HG03039 (cell line): ENCODE measurements around the gene DLX3.
"Not testable (repeated sequence)": the region's sequence is repeated elsewhere in the genome, so short reads cannot be mapped to it uniquely, and the experiment has no call there.

Source experiments
- ATAC-seq: cut with Tn5 transposase; IDR thresholded peaks from one replicate; pipeline ENCODE4 v1.9.1; 2021; ENCODE audit warnings: mild to moderate bottlenecking, moderate library complexity; ENCODE audit not compliant: unreplicated experiment

Gene DLX3

GRCh38 chr17:49995055-49995738, at the start of gene DLX3:
Gene DLX3 (minus strand): TSS chr17:49995224. CDS start chr17:49994998, 226 bp downstream.
- no peak for ATAC-seq

DNA sequence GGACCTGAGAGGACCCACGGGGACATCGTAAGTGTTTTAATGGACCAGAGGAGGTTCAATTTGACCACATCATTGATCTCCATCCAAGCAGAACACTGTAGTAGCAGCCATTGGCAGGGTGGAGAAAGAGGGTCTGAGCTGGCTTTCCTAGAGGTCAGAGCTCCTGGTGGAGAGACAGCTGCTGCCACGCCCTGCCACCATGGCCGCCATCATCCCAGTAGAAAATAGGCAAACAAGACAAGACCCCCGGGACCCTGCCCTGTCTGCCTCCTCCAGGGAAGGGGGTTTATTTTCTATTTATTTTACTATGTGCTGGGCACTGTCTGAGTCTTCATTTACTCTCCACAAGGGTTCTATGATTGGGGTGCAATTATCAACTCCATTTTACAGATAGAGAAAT, 49.5 kb upstream of the DLX3 start:
- no peak for ATAC-seq

DNA sequence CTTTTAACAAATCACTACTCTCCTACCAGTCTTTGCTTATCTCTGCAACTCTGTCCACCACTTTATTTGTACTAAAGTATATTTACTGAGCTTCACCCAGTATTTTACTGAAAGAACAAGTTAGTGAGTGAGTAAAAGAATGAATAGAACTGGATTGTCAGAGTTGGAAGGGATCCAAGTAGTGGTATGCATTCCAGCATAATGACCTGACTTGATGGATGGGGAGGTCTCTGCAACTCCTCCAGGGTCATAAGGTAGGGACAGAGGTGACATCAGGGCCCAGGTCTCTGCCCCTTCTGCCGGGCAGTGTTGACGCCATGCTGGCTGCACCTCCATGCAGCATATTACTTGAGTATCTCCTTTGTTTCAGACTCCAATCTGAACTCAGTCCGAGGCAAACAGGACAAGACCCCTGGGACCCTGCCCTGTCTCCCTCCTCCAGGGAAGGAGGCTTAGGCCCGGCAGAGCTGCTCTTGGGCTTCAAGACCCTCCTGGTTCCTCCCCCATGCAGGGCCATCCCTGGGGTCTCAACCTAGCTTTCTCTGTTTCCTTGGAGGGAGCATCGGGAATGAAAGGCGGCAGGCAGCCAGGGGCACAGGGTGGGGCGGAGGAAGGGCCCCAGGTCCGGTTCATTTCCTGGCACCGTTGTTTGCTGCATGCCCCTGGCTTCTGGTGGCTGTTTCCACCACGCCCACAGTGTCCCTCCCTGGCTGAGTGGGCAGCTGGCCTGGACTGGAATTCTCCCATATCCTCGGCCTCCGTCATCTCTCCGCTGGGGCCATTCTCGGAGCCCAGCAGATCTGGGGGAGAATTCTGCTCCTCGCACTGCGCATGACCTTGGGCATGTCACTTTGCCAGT, 48.5 kb upstream of the DLX3 start:
- no peak for ATAC-seq

GRCh38 chr17:50042211-50042610, 47.2 kb upstream of the DLX3 start:
- ATAC-seq: no peak

DNA sequence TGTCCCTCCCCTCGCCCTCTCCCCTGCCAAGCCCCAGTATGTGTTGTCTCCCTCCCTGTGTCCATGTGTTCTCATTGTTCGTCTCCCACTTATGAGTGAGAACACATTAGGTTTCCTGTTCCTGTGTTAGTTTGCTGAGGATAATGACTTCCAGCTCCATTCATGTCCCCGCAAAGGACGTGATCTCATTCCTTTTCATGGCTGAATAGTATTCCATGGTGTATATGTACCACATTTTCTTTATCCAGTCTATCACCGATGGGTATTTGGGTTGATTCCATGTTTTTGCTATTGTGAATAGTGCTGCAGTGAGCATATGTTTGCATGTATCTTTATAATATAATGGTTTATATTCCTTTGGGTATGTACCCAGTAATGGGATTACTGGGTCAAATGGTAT, 45.5 kb upstream of the DLX3 start:
- not testable (repeated sequence) for ATAC-seq

GRCh38 chr17:50039058-50039457, 44.0 kb upstream of the DLX3 start:
- ATAC-seq: no peak

GRCh38 chr17:50037321-50038107, 42.5 kb upstream of the DLX3 start:
- ATAC-seq: no peak

DNA sequence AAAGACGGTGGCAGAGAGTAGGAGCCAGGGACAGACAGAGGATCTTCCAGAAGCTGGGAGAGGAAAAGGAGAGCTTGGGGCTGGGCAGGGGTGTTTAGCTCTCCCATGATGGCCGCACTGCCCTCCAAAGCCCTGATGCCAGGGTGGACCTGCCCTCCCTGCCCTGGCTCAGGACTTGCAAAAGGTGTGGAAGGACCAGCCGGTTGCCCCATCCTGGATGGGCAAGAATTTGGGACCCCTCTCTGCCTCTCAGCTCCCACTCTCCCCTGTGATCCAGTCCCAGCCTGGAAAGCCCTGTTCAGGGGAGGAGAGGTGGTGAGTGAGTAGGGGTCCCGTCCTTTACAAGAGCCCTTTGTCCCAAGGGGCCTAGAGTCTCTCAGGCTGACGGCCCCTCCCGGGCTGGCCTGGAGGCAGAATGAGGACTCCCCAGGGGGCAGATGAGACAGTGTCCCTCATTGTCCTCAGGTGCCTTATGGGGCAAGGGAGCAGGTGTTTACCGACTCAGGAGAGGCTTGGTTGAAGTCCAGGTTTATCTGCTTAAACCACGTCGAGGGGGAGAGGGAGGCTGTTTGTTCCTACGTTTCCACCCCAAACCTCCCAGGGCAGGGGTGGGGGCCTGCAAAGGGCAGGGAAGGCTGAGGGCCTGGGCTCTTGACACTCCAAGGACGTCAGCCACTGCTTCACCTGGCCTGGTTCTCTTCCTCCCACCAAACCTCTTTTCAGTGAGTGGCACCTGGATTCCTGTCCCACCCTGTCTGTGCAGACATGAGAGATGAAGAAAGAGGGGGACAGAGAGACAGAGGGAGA, 41.6 kb upstream of the DLX3 start:
- no peak for ATAC-seq

GRCh38 chr17:50035945-50036344, 40.9 kb upstream of the DLX3 start:
- ATAC-seq: no peak

DNA sequence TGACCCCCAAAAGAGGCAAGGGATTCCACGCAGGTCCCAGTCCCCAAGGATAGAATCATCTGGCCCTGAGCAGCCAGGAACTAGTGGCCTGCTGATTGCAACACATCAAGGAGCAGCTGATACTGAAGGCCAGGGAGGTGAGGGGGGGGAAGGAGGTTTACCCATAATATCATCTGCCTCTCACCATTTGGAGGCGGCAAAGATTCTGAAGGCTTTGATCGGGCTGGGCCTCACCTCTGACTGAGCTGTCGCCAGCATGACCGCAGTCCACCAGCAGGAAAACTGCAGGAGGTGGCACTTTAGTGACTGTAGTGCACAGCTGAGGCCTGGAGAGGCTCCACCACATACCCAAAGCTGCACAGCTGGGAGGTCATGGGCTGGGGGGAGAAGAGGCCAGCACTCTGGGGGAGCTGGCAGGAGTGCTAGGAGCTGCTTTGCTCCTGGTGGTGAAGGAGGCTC, 40.4 kb upstream of the DLX3 start:
- ATAC-seq: no peak

DNA sequence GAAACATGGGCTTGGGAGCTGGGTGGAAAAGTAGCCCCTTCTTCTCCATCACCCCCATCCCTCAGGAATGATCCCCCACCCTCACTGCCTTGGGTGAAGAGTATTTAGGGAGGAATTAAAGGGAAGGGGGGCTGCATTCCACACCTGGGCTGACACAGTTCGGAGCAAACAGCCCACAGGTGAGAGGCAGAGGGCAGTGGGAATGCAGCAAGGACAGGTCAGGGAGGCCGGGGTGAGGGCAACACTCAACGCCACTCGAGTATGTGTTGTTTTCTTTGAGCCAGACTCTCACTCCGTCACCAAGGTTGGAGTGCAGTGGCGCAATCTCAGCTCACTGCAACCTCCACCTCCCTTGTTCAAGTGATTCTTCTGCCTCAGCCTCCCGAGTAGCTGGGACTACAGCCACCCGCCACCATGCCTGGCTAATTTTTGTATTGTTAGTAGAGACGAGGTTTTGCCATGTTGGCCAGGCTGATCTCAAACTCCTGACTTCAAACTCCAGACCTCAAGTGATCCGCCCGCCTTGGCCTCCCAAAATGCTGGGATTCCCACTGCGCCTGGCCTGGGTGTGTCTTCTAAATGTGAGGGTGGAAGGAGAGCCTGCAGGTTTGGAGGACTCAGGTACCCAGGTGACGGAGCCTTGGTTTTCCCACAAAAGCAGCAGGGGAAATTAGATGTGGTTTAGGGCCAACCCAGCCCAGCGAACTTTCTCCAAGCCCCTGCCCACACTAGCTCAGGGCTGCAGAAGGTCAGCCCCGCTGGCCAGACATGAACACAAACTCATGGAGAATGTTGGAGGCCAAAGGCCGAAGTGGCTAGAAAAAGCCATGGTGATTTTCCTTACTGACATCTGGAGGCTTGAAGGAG, 39.7 kb upstream of the DLX3 start:
- ATAC-seq: no peak

DNA sequence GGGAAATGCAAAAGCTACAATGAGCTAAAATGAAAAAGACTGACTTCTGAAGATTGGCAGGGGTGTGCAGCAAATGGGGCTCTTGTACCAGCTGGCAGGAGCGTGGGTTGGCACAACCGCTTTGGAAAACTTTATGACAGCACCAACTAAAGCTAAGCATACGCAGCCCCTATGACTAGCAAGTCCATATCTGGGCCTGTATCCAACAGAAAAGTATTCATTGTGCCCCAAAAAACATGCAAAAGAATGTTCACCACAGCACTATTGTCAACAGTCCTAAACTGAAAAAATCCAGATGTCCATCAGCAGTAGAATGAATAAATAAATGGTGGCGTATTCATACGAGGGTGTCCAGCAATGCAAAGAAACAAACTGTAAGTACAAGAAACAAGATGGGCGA, 38.3 kb upstream of the DLX3 start:
- ATAC-seq: no peak

DNA sequence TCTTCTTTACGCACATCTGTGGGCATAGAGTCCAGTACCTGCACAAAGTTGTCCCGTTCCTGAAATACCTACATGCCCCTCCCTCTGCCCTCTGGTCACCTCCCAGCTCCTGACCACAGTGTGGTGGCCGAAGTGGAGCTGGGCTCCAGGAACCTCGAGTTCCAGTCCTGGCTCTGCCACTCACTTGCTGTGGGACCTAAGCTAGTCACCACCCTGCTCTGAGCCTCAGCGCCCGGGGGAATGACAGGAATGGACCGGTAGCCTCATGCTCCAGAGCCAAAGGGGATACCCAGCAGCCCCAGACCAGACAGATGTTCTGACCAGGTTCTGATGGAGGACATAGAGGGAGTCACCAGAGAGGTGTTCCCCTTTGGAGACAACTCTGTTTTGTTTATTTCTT, 34.2 kb upstream of the DLX3 start:
- ATAC-seq: no peak

- no peak for ATAC-seq
These were observed 33.7 kb upstream of the DLX3 start for GRCh38 chr17:50028736-50029120.

DNA sequence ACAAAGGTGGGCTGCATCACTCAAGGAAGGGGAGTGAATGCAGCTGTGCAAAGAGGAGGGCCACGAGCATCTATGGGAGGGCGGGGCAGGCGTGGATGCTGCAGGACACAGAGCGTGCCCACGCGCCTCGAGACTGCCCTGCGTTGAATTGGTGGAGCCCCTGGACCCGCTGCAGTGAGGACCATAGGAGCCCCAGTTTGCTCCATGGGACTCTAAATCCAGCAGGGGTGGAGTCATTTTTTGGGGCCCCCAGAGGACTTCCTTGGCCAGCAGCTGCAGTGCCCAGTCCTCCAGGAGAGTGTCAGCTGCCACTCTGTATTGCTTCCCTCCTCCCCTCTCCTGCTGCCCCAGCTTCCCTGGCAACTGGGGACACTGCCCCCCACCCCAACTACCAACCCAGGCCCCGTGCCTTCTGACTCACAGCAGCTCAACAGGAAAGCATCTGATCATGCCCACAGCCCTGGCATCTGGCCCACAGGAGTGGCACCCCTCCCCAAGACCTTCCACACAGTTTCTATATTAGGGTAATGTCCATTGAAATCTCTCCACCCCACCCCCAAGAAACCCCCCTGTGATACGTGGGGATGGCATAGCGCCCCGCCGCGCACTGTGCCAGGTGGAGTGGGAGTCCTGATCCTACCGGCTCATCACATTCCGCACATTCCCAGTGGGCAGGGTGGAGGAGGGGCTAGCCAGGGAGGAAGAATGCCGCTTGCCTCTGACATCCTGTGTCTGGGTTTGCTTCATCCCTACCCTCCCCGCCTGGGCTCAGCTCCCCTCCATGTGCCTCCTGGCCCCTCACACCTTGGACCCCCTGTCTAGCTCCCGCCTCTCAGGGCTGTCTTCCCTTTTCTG, 33.1 kb upstream of the DLX3 start:
- no peak for ATAC-seq

DNA sequence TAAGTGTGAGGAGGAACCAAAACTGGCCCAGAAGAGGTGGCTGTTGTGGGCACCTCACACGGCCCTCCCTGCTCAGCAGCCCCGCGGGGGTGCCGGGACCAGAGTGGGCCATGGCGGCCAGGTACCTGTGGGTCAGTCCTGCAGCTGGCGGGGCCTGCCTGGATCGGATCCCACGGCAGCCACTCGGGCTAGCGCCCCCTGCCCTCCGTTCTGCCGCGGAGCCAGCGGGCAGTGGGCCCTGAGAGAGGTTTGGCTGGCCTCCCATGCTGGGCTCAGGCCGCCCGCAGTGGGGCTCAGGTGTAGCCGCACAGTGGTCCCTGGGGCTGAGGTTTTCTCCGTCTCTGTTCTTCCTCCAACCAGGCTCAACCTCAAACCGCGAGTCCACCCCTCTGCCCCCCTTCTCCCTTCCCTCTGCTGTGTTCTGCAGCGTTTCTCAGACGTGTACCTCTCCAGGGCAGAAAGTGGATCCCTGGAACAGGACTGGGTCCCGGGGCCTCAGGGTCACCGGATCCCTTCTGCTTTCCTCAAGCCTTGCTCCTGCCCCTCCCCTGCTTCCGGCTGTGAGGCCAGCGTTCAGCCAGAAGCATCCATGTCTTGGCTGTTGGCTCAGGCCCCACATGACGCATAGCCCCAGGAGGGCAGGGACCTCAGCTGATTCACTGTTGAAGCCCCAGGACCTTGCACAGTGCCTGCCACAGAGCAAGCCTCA, 32.3 kb upstream of the DLX3 start:
- no peak for ATAC-seq

GRCh38 chr17:50026837-50027171, 31.8 kb upstream of the DLX3 start:
- ATAC-seq: no peak

GRCh38 chr17:50026046-50026675, 31.1 kb upstream of the DLX3 start:
- ATAC-seq: no peak
